Measurements from ENCODE around the gene ZBTB7C.

Gene ZBTB7C

DNA sequence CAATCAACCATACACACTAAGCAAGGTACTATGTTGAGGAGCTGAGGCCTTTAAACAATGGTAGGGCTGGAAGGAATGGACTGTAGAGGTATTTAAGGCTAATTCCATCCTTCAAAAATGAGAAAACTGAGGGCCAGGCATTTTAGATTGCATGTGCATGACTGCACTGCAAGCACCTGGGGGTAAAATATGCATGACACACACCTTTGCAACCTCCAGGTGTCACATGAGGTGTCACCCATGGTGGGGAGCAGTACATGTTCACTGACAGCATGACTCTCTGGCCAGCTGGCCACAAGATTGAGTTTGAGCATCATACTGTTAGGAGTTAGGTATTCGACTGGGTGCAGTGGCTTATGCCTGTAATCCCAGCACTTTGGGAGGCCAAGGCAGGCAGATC lies 182.8 kb downstream of the ZBTB7C start:
- TF ChIP-seq, protein P1, sequence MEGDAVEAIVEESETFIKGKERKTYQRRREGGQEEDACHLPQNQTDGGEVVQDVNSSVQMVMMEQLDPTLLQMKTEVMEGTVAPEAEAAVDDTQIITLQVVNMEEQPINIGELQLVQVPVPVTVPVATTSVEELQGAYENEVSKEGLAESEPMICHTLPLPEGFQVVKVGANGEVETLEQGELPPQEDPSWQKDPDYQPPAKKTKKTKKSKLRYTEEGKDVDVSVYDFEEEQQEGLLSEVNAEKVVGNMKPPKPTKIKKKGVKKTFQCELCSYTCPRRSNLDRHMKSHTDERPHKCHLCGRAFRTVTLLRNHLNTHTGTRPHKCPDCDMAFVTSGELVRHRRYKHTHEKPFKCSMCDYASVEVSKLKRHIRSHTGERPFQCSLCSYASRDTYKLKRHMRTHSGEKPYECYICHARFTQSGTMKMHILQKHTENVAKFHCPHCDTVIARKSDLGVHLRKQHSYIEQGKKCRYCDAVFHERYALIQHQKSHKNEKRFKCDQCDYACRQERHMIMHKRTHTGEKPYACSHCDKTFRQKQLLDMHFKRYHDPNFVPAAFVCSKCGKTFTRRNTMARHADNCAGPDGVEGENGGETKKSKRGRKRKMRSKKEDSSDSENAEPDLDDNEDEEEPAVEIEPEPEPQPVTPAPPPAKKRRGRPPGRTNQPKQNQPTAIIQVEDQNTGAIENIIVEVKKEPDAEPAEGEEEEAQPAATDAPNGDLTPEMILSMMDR (IDR thresholded peaks at IDR 0.05; ENCODE audit: insufficient read depth, low read depth, low read length, missing control alignments) = no peak
- no peak for DNase-seq (ENCODE audit: low read depth)
- H3K4me3 ChIP-seq (ENCODE audit: low read length) = no peak overlapping the region

DNA sequence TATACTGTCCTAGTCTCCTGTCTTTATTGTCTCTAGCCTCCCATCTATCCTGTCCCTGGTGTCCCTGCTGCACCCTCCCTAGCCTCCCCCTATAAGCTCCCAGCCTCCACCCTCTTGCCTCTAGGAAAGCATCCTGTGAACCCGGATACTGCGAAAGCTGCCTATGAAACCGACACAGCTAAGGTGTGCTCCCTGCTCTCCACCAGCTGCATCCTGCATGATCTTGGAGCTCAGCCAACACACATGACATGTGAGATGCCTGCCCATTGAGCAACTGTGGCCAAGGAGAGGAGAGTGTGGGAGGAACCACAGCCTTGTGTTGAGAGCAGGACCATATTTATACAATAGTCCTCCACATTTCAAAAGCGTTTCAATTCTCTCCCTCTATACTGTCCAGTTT lies 187.1 kb downstream of the ZBTB7C start:
- TF ChIP-seq, protein P1 (IDR thresholded peaks at IDR 0.05; ENCODE audit: insufficient read depth, low read depth, low read length, missing control alignments) = no peak
- no peak overlapping the region for H3K4me3 ChIP-seq (ENCODE audit: low read length)
- peak; percentile 93 for DNase-seq (ENCODE audit: low read depth)

DNA sequence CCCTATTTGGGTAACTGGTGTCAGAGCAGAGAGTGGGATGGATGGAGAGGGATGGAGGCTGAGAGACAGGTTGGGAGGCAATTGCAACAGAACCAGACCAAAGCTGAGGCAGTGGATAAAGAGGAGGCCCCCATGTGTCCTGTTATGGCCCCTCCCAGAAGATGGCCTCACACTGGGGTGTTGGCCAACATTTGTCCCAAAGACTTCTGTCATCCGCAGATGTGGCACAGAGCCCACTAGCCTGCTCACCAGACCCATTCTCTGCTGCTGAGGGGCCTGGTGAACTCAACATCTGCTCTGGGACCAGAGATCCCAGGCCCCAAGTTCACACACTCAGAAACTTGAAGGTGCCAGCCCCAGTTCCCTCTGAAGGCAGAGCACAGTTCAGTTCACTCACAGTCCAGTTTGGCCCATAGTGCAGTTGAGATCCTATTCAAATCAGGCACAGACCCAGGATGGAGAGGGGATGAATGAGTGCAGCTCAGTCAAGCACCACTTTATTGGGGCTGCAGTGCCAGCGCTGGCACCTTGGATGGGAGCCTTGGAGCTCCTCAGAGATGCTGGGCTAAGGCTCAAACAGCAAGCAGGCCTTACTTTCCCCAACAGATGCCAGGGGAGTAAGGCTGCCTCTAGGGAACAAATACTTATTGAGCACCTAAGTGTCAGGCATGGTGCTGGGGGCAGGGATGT lies 189.2 kb downstream of the ZBTB7C start:
- TF ChIP-seq, protein P1 (IDR thresholded peaks at IDR 0.05; ENCODE audit: insufficient read depth, low read depth, low read length, missing control alignments) = no peak
- DNase-seq (ENCODE audit: low read depth) = no peak
- no peak overlapping the region for H3K4me3 ChIP-seq (ENCODE audit: low read length)

DNA sequence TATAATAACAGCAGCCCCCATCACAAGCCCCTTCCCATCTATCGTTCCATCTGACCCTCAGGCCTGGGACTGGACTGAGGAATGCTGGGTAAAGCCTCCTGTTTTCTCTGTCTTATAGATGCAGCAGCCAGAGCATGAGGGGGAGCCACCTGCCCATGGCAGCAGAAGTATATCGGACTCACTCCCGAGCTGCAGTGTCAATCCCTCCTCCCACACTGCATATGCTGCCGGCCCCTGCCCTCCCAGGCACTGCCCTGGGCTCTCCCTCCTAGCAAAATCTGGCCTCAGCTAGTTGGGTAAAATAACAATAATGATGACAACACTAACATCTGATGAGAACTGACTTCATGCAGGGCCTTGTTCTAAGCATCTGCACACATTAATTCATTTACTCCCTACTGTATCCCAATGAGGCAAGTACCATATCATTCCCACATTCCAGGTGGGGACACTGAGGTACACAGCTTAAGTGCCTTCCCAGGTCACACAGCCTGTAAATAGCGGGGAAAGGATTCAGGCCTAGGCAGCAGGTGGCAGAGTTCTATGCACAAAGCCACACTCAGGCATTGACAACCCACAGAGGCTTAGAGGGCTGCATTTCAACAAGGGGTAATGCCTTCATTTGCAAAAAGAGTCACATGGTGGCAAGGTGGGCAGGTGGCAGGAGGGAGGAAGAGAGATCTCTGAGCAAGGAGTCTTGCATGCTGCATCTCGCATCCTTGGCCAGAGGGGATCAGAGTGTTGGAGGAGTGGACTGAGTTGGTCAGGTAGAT lies 190.0 kb downstream of the ZBTB7C start:
- no peak overlapping the region for H3K4me3 ChIP-seq (ENCODE audit: low read length)
- TF ChIP-seq, protein P1 (IDR thresholded peaks at IDR 0.05; ENCODE audit: insufficient read depth, low read depth, low read length, missing control alignments) = no peak
- no peak for DNase-seq (ENCODE audit: low read depth)

DNA sequence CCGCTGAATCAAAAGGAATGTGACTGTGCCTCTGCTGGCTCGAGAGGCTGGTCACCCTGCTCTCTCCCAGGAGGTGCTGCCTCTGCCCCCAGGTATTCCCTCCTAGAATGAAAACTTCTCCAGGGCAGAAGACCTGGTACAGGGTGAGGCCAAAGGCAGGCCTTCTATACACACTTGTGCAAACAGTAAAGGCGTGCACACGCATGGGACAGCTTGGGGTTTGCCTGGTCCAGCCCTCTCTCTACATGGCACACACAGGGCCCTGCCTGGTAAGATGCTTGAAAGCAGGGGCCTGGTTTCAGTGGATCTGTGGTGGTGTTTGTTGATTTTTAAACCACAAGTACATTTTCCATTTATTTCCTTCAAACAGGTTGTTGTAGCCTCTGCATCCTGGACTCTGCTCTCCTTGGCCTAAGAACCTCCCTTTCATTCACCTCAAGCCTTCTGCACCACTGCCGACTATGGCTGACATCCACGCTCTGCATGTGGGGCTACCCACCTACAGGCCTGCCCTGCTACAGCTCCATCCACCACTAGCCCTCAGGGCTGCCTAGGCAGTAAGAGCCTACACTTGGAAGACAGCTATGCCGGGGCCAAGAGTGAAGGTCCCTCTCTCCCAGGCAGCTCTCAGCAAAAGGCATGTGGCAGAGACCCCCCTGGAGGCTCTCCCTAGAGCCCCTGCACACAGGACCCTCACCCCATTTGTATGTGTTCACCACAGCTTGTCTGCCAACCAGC lies 190.7 kb downstream of the ZBTB7C start:
- no peak for DNase-seq (ENCODE audit: low read depth)
- TF ChIP-seq, protein P1 (IDR thresholded peaks at IDR 0.05; ENCODE audit: insufficient read depth, low read depth, low read length, missing control alignments) = no peak
- no peak overlapping the region for H3K4me3 ChIP-seq (ENCODE audit: low read length)

DNA sequence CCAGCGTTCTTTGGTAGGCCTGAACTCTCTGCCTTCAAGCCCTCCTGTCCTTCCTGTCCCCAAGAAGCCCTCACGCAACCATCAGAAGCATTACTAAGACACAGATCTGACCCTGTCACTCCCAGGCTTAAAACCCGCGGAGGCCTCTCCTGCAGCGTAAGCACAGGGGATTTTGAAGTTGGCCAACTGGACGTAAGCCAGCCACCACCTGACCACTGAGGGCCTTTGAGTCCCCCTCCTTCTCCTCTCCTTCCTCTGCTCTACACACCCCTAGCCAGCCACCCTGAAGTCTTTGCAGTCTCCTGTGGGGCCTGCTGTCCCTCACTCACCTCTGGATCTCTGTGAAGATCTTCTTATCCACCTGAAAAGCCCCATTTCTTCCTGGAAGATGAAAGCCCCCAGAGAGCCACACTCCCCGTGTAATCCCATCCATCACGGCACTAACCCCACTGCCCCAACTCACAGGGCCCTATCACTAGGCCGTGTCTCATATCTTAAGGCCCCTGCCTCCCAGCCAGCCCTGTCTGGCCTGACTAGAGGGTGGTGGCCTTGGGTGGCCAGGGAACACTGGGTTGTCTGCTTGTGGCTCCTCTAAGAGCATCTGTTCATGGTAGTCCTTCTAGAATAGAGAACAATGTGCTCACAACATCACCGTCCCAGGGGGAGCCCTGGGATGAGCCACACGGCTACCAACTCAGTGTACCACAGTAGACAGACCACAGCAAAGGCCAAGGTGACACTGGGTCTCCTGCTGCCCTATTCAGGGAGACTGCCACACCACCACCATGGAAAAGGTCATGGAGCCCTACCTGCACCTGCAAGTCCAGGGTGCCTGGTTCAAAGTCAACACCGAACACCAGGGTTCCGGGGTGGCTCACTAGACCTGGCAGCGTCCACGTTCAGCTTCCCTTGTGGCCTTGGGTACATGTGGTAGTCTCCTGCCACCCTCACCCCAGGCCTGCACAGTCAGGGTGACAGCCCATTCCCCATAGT lies 191.6 kb downstream of the ZBTB7C start:
- H3K4me3 ChIP-seq (ENCODE audit: low read length) = no peak overlapping the region
- no peak for DNase-seq (ENCODE audit: low read depth)
- TF ChIP-seq, protein P1 (IDR thresholded peaks at IDR 0.05; ENCODE audit: insufficient read depth, low read depth, low read length, missing control alignments) = no peak
